ENCODE results near the gene KRT81.

DNA sequence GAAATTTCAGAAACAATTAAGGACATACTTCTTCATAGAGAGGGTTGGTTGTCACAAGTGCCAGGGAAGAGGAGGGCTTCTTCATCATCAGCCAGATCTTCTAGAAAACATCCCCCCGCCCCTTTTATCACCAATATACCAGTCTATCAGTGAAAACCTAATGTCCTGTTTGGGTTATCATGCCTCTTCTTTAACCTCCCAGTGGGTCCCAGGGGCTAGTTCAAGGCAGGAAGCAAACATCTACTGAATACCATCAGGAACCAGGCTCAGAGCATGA is 30.2 kb downstream of the KRT81 start:
- TF ChIP-seq, protein P1, sequence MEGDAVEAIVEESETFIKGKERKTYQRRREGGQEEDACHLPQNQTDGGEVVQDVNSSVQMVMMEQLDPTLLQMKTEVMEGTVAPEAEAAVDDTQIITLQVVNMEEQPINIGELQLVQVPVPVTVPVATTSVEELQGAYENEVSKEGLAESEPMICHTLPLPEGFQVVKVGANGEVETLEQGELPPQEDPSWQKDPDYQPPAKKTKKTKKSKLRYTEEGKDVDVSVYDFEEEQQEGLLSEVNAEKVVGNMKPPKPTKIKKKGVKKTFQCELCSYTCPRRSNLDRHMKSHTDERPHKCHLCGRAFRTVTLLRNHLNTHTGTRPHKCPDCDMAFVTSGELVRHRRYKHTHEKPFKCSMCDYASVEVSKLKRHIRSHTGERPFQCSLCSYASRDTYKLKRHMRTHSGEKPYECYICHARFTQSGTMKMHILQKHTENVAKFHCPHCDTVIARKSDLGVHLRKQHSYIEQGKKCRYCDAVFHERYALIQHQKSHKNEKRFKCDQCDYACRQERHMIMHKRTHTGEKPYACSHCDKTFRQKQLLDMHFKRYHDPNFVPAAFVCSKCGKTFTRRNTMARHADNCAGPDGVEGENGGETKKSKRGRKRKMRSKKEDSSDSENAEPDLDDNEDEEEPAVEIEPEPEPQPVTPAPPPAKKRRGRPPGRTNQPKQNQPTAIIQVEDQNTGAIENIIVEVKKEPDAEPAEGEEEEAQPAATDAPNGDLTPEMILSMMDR (IDR thresholded peaks at IDR 0.05), result no peak
- TF ChIP-seq POLR2AphosphoS5 (IDR thresholded peaks at IDR 0.05) (no peak), EP300 (IDR thresholded peaks at IDR 0.05) (no peak), POLR2A (IDR thresholded peaks at IDR 0.05; ENCODE audit: low read depth) (no peak)

Data from esophagus muscularis mucosa (tissue), 4 donors.